KG1 (cell line): Measurements from ENCODE around the gene SPTLC2.

ENCODE experiments used
- DNase-seq: peaks from one replicate; lab custom pipeline; 2025; lab: John Stamatoyannopoulos, UW

The SPTLC2 gene

GRCh38 chr14:77467801-77468200, 148.6 kb downstream of the SPTLC2 start:
- no peak for DNase-seq

GRCh38 chr14:77459072-77459723, 157.2 kb downstream of the SPTLC2 start:
- DNase-seq, result peak; percentile 85

- peak; percentile 23 for DNase-seq
These were observed 158.0 kb downstream of the SPTLC2 start for GRCh38 chr14:77458249-77458950.

GRCh38 chr14:77457522-77458248, 158.8 kb downstream of the SPTLC2 start, which contains the start of the genes AHSA1 and VIPAS39:
TSS of gene AHSA1 (plus strand) at chr14:77458093. CDS start at chr14:77458190, 97 bp downstream.
TSS of gene VIPAS39 (minus strand) at chr14:77457601. CDS start at chr14:77454102, 3,499 bp downstream.
- peak; percentile 96 for DNase-seq

- no peak for DNase-seq
These were observed 159.3 kb downstream of the SPTLC2 start for GRCh38 chr14:77457115-77457521.
